GM23338 (cell line): ENCODE data around the gene RYR2. TPM values are rescaled to one million over a fixed set of nuclear protein-coding genes. Genes with fewer than 3 reads are reported as not detected.
A peak's percentile ranks its signal among the peaks of the same experiment; 100 is the strongest.

Source experiments
- ATAC-seq: fragments of 200-7000 bp; cut with Tn5 transposase; 3 replicates; pipeline ENCODE4 v1.9.1; 2020
- DNase-seq: peaks from one replicate; pipeline ENCODE4 v3.0.0-alpha.2; 2015; ENCODE audit warnings: low spot score
- H2AFZ ChIP-seq: fragments of 200-600 bp; sonication (generic); 2 replicates; pipeline ENCODE4 v1.8.0; 2016; ENCODE audit warnings: antibody characterized with exemption, mild to moderate bottlenecking, moderate library complexity
- H3F3A ChIP-seq: fragments of 200-600 bp; sonication (generic); replicated peaks from 2 replicates; pipeline ENCODE4 v1.8.0; 2017; ENCODE audit warnings: antibody characterized with exemption, mixed run types, low read depth
- H3K27ac ChIP-seq: fragments of 200-600 bp; sonication (generic); 2 replicates; pipeline ENCODE4 v1.6.1; 2016; ENCODE audit warnings: low read depth
- H3K27me3 ChIP-seq: fragments of 200-600 bp; sonication (generic); 2 replicates; pipeline ENCODE4 v1.8.0; 2016; ENCODE audit warnings: mild to moderate bottlenecking, mixed run types, moderate library complexity; ENCODE audit not compliant: insufficient read depth
- H3K36me3 ChIP-seq: fragments of 200-600 bp; sonication (generic); 2 replicates; pipeline ENCODE4 v1.8.0; 2016; ENCODE audit warnings: mild to moderate bottlenecking; ENCODE audit not compliant: insufficient read depth
- H3K4me1 ChIP-seq: fragments of 200-600 bp; sonication (generic); 2 replicates; pipeline ENCODE4 v1.8.0; 2016; ENCODE audit warnings: mild to moderate bottlenecking, moderate library complexity; ENCODE audit not compliant: insufficient read depth
- H3K4me2 ChIP-seq: fragments of 200-600 bp; sonication (generic); 2 replicates; pipeline ENCODE4 v1.7.1; 2017; ENCODE audit warnings: mixed run types
- H3K4me3 ChIP-seq: fragments of 200-600 bp; sonication (generic); 2 replicates; pipeline ENCODE4 v1.6.1; 2016; ENCODE audit warnings: mixed run types
- H3K79me2 ChIP-seq: fragments of 200-600 bp; sonication (generic); replicated peaks from 2 replicates; pipeline ENCODE4 v1.8.0; 2017; ENCODE audit warnings: mild to moderate bottlenecking; ENCODE audit not compliant: insufficient read depth
- H3K9me2 ChIP-seq: fragments of 200-600 bp; sonication (generic); 2 replicates; pipeline ENCODE4 v1.8.0; 2017; ENCODE audit not compliant: insufficient read depth
- H4K20me1 ChIP-seq: fragments of 200-600 bp; sonication (generic); replicated peaks from 2 replicates; pipeline ENCODE4 v1.8.0; 2017; ENCODE audit warnings: mild to moderate bottlenecking; ENCODE audit not compliant: insufficient read depth
- H3K27ac Mint-ChIP-seq: 2 replicates; pipeline ENCODE4 v1.8.0; 2020; ENCODE audit warnings: inconsistent platforms, mild to moderate bottlenecking, moderate library complexity, mixed read lengths
- H3K27me3 Mint-ChIP-seq: 3 replicates; pipeline ENCODE4 v1.8.0; 2022; ENCODE audit warnings: low read depth, mild to moderate bottlenecking, moderate library complexity, mixed read lengths, inconsistent platforms; ENCODE audit not compliant: insufficient read depth, poor library complexity
- H3K36me3 Mint-ChIP-seq: 3 replicates; pipeline ENCODE4 v1.8.0; 2021; ENCODE audit warnings: low read depth, mild to moderate bottlenecking, inconsistent platforms, moderate library complexity, mixed read lengths
- H3K4me1 Mint-ChIP-seq: 3 replicates; pipeline ENCODE4 v1.8.0; 2020; ENCODE audit warnings: mild to moderate bottlenecking, inconsistent platforms, mixed read lengths
- H3K4me3 Mint-ChIP-seq: 3 replicates; pipeline ENCODE4 v1.8.0; 2021; ENCODE audit warnings: moderate library complexity, mild to moderate bottlenecking, inconsistent platforms, mixed read lengths
- H3K9me3 Mint-ChIP-seq: 3 replicates; pipeline ENCODE4 v1.8.0; 2020; ENCODE audit warnings: moderate library complexity, mild to moderate bottlenecking, inconsistent platforms, mixed read lengths
- CREB1 ChIP-seq: fragments of 250-450 bp; sonication (Bioruptor Pico); IDR thresholded peaks from 2 replicates; pipeline ENCODE4 v1.5.0; 2020; ENCODE audit warnings: low read depth, mild to moderate bottlenecking, moderate library complexity
- ETS1 ChIP-seq: IDR thresholded peaks from 2 replicates; pipeline ENCODE4 v1.6.1; 2016; ENCODE audit warnings: antibody characterized with exemption
- EZH2 ChIP-seq: fragments of 200-600 bp; sonication (generic); IDR thresholded peaks from one replicate; pipeline ENCODE4 v1.8.0; 2017; ENCODE audit warnings: antibody characterized with exemption, mild to moderate bottlenecking, low read depth; ENCODE audit not compliant: unreplicated experiment
- EZH2phosphoT487 ChIP-seq: fragments of 200-600 bp; sonication (generic); IDR thresholded peaks from one replicate; pipeline ENCODE4 v1.8.1; 2018; ENCODE audit warnings: antibody characterized with exemption; ENCODE audit not compliant: unreplicated experiment
- JUNB ChIP-seq: IDR thresholded peaks from one replicate; pipeline ENCODE4 v1.6.1; 2016; ENCODE audit warnings: antibody characterized with exemption; ENCODE audit not compliant: unreplicated experiment
- NANOG ChIP-seq: IDR thresholded peaks from 2 replicates; pipeline ENCODE4 v1.6.1; 2016; ENCODE audit warnings: antibody characterized with exemption, borderline replicate concordance
- POLR2AphosphoS5 ChIP-seq: IDR thresholded peaks from 2 replicates; pipeline ENCODE4 v1.6.1; 2016; ENCODE audit warnings: antibody characterized with exemption, low read depth
- REST ChIP-seq: IDR thresholded peaks from one replicate; pipeline ENCODE4 v1.6.1; 2018; ENCODE audit warnings: antibody characterized with exemption; ENCODE audit not compliant: unreplicated experiment
- STAT1 ChIP-seq: IDR thresholded peaks from one replicate; pipeline ENCODE4 v1.6.1; 2016; ENCODE audit warnings: antibody characterized with exemption; ENCODE audit not compliant: unreplicated experiment
- ZNF114 ChIP-seq: fragments of 250-450 bp; sonication (Bioruptor Pico); IDR thresholded peaks from 2 replicates; pipeline ENCODE4 v1.5.0; 2020; ENCODE audit warnings: mild to moderate bottlenecking, moderate library complexity
- ZNF331 ChIP-seq: fragments of 250-450 bp; sonication (Bioruptor Pico); IDR thresholded peaks from 2 replicates; pipeline ENCODE4 v1.5.0; 2020; ENCODE audit warnings: low read depth, mild to moderate bottlenecking, moderate library complexity
- polyA plus RNA-seq: library from polyadenylated mRNA; unstranded; fragments of >200 nt; fragmentation: Nextera tagmentation; extraction: Ambion mirVana; gene quantifications from 2 replicates; pipeline ENCODE4 v1.2.1, GENCODE V29; 2016
- total RNA-seq: library from RNA; depleted of rRNA; stranded (reverse); fragments of >200 nt; shearing (Covaris generic); gene quantifications from 2 replicates; pipeline ENCODE4 v1.2.3, GENCODE V29; 2014
- TF ChIP-seq, protein P1 (sequence below), 2 experiments: fragments of 200-600 bp in 1 of 2; sonication (generic) in 1 of 2; conservative IDR thresholded peaks; 2 replicates each; pipeline versions ENCODE4 v1.5.1 to v1.6.1; 2016 to 2017; ENCODE audit warnings: antibody characterized with exemption in 2 of 2, low read depth in 2 of 2, mild to moderate bottlenecking in 2 of 2, moderate library complexity in 1 of 2

The RYR2 gene
- total and polyA plus RNA-seq, 2 experiments from 2014 or later: 8.9 to 10.0 TPM

DNA sequence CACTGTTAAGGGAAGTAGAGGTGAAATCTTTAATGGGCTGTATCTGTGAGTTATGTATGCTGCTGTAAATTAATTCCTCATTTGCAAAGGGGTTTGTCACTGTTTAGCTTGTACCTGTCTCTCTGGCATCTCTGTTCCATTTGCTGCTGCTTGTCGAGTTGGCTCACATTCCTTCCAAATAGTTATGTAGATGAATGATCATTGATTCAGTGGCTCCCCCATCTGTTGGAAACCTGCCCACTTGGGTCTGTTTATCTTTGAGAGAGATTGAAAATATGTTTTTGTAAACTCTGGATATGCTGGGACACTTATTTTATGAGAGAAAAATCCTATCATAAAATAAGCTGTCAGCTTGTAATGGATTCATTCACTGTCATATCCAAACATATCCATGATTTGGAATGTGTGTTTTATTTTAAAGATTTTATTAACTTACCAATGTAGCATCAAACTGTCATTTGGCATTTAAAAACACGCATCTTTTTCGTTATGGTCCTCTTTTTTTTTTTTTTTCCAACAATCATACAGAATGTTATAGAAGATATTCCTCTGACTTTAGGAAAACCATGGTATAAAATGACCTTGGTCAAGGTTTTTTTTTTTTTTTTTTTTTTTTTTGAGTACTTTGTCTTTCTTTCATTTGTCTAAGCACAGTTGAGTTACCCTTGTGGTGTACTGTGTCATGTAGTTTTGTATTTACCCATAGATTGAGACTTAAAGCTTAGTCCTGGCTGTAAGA lies 3.5 kb downstream of the RYR2 start (continued):
- TF ChIP-seq CREB1 (CRISPR knock-in tag) (0 out of 2 replicates have a peak, but pooled peaks have one; percentile 17), ZNF331 (CRISPR knock-in tag) (no peak), POLR2AphosphoS5 (no peak), EZH2phosphoT487 (no peak), EZH2 (no peak)
- TF ChIP-seq, protein P1, sequence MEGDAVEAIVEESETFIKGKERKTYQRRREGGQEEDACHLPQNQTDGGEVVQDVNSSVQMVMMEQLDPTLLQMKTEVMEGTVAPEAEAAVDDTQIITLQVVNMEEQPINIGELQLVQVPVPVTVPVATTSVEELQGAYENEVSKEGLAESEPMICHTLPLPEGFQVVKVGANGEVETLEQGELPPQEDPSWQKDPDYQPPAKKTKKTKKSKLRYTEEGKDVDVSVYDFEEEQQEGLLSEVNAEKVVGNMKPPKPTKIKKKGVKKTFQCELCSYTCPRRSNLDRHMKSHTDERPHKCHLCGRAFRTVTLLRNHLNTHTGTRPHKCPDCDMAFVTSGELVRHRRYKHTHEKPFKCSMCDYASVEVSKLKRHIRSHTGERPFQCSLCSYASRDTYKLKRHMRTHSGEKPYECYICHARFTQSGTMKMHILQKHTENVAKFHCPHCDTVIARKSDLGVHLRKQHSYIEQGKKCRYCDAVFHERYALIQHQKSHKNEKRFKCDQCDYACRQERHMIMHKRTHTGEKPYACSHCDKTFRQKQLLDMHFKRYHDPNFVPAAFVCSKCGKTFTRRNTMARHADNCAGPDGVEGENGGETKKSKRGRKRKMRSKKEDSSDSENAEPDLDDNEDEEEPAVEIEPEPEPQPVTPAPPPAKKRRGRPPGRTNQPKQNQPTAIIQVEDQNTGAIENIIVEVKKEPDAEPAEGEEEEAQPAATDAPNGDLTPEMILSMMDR (conservative IDR thresholded peaks at IDR 0.05; ENCODE audit: low read depth in 2 of 2): peak; percentile 52 to 56

DNA sequence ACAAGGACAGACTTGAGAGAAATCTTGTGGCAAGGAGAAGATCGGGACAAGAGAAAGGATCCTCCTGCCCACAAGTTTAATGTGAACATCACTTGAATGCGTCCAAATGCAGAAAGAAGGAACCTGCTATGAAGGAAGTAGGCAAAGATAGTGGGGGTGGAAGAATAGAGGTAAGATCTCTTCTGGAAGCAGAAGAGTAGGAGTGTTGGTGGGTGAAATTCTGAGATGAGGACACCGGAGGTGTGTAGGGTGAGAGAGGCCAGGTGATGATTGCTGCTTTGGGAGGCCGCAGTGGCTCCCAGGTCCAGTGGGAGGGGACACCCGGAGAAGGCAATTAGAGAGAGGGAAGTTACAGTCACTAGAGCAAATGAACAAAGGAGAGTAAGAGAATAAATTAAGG lies 6.8 kb downstream of the RYR2 start:
- no peak overlapping the region for H3K4me3 ChIP-seq
- peaks cover 8% of the 10 kb centered on the region; the same call in 1 of the 2 replicates for H3K9me2 ChIP-seq
- H3K27me3 Mint-ChIP-seq: peaks cover 6% of the 10 kb centered on the region
- no peaks in the 10 kb centered on the region for H3K36me3 Mint-ChIP-seq
- H3K27ac Mint-ChIP-seq: no peak overlapping the region
- no peak for DNase-seq
- peaks cover 21% of the 10 kb centered on the region for H3K4me1 Mint-ChIP-seq
- H3K79me2 ChIP-seq: peaks cover 90% of the 10 kb centered on the region
- no peaks in the 10 kb centered on the region; the same call in 2 of the 3 replicates for H3K9me3 Mint-ChIP-seq
- H3K36me3 ChIP-seq: no peaks in the 10 kb centered on the region
- H3K4me1 ChIP-seq: peaks cover 61% of the 10 kb centered on the region
- no peak overlapping the region for H3K4me3 Mint-ChIP-seq
- no peak overlapping the region for H3K4me2 ChIP-seq
- H3F3A ChIP-seq: 0 out of 2 replicates have a peak, but pooled peaks cover 1% of the 10 kb centered on the region
- H2AFZ ChIP-seq: no peak overlapping the region
- ATAC-seq: no peak
- H3K27ac ChIP-seq: no peak overlapping the region
- H4K20me1 ChIP-seq: no peaks in the 10 kb centered on the region
- H3K27me3 ChIP-seq: peaks cover 11% of the 10 kb centered on the region
- TF ChIP-seq REST (no peak), ETS1 (no peak), EZH2 (no peak), STAT1 (no peak), EZH2phosphoT487 (no peak), ZNF331 (CRISPR knock-in tag) (no peak), POLR2AphosphoS5 (no peak), NANOG (no peak), CREB1 (CRISPR knock-in tag) (no peak), JUNB (no peak), ZNF114 (CRISPR knock-in tag) (no peak)
- TF ChIP-seq, protein P1 (conservative IDR thresholded peaks at IDR 0.05; ENCODE audit: low read depth in 2 of 2): no peak
